Neutrophil (primary cell): ENCODE results near the gene PIP5K1B.

ENCODE experiments used
- H3K27ac ChIP-seq: fragments of 200-600 bp; sonication (generic); 2 replicates; pipeline ENCODE4 v1.5.1; 2016; ENCODE audit warnings: mild to moderate bottlenecking, moderate library complexity
- H3K27me3 ChIP-seq: fragments of 200-600 bp; sonication (generic); 2 replicates; pipeline ENCODE4 v1.6.0; 2016; ENCODE audit warnings: mild to moderate bottlenecking
- H3K36me3 ChIP-seq: fragments of 200-600 bp; sonication (generic); 2 replicates; pipeline ENCODE4 v1.5.1; 2017
- H3K4me1 ChIP-seq, 2 experiments: fragments of 200-600 bp in 1 of 2; sonication (generic) in 1 of 2; 1 replicate in 1 of 2; 2 replicates in 1 of 2; pipeline versions ENCODE4 v1.5.1 to v1.6.1; 2013 to 2016; ENCODE audit warnings: low read depth in 1 of 2, low read length in 1 of 2, mild to moderate bottlenecking in 1 of 2, moderate library complexity in 1 of 2; ENCODE audit not compliant: control insufficient read depth in 1 of 2, insufficient read depth in 1 of 2
- H3K4me3 ChIP-seq, 2 experiments: fragments of 200-600 bp in 1 of 2; sonication (generic) in 1 of 2; 1 replicate in 1 of 2; 2 replicates in 1 of 2; pipeline ENCODE4 v1.5.1; 2013 to 2016; ENCODE audit warnings: low read depth in 1 of 2, low read length in 1 of 2, mild to moderate bottlenecking in 1 of 2, moderate library complexity in 1 of 2
- H3K9me3 ChIP-seq: fragments of 200-600 bp; sonication (generic); 2 replicates; pipeline ENCODE4 v1.5.1; 2016
- TF ChIP-seq, protein P1 (sequence below): fragments of 200-600 bp; sonication (generic); IDR thresholded peaks from 2 replicates; pipeline ENCODE4 v1.5.1; 2016; ENCODE audit warnings: antibody characterized with exemption

The PIP5K1B gene

DNA sequence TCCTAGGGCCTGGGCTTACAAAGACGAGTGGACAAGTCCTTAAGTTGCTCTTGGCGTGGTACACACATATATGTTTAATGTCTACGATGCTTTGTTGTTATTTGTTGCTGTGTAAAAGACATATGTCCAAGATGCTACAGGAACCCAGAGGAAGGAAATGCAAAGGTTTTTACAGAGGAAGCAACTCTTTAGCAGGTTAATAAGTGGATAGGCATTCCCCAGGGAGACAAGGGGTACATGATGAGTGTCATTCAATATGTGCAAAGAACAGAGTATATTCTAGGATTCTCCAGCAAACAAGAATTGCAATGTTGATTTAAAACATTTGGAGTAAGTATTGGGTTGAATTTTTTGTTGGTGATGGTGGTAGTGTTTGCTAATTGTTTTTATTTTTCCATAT, 92.1 kb downstream of the PIP5K1B start:
- no peaks in the 10 kb centered on the region for H3K36me3 ChIP-seq
- H3K4me1 ChIP-seq = peaks cover 5 to 18% of the 10 kb centered on the region in 2 experiments
- no peak overlapping the region for H3K4me3 ChIP-seq
- no peaks in the 10 kb centered on the region for H3K27me3 ChIP-seq
- no peak overlapping the region for H3K27ac ChIP-seq
- TF ChIP-seq, protein P1, sequence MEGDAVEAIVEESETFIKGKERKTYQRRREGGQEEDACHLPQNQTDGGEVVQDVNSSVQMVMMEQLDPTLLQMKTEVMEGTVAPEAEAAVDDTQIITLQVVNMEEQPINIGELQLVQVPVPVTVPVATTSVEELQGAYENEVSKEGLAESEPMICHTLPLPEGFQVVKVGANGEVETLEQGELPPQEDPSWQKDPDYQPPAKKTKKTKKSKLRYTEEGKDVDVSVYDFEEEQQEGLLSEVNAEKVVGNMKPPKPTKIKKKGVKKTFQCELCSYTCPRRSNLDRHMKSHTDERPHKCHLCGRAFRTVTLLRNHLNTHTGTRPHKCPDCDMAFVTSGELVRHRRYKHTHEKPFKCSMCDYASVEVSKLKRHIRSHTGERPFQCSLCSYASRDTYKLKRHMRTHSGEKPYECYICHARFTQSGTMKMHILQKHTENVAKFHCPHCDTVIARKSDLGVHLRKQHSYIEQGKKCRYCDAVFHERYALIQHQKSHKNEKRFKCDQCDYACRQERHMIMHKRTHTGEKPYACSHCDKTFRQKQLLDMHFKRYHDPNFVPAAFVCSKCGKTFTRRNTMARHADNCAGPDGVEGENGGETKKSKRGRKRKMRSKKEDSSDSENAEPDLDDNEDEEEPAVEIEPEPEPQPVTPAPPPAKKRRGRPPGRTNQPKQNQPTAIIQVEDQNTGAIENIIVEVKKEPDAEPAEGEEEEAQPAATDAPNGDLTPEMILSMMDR = no peak
- H3K9me3 ChIP-seq = no peaks in the 10 kb centered on the region

DNA sequence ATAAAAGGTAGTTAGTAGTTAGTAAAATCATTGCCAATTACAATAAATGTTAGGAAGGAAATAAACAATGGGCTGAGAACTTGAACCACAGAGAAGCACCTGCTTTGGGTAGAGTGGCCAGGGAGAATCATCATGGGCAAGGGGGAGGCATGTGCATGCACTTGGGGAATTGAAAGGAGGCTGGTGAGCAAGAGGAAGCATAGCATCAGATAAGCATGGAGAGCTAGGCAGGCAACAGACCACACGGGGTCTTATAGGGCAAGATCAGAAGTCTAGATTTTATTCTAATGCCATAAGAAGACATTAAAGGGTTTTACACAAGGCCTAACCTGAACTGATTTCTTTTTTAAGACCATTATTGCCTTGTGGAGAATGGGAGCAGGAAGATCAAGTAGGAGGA, 93.4 kb downstream of the PIP5K1B start:
- H3K4me3 ChIP-seq = no peak overlapping the region
- TF ChIP-seq, protein P1 = no peak
- no peak overlapping the region for H3K27ac ChIP-seq
- no peaks in the 10 kb centered on the region for H3K27me3 ChIP-seq
- H3K4me1 ChIP-seq = peaks cover 5 to 15% of the 10 kb centered on the region in 2 experiments
- H3K36me3 ChIP-seq = no peaks in the 10 kb centered on the region
- no peaks in the 10 kb centered on the region for H3K9me3 ChIP-seq

DNA sequence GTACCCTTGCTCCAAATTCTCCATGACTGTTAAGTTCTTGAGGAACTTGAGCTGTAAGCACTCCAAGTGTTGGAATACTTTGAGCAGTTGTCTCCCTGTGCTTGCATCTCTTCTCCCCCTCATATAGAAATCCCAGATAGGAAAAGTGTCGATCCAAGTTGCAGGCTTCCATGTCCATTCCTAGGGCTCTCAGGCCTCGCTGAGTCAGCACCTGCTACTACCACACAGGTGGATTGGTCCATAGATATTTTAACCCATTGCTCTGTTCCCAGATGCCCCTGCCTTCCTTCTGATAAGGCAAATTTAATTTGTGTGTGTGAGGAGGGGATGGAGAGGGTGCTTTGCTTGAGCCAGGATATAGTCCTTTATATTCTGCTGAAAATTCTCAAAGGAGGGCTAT, 95.8 kb downstream of the PIP5K1B start:
- H3K4me1 ChIP-seq = peaks cover 6 to 9% of the 10 kb centered on the region in 2 experiments
- H3K27me3 ChIP-seq = no peaks in the 10 kb centered on the region
- no peak overlapping the region for H3K27ac ChIP-seq
- H3K36me3 ChIP-seq = peaks cover 3% of the 10 kb centered on the region
- no peaks in the 10 kb centered on the region for H3K9me3 ChIP-seq
- TF ChIP-seq, protein P1 = no peak
- H3K4me3 ChIP-seq = no peak overlapping the region

DNA sequence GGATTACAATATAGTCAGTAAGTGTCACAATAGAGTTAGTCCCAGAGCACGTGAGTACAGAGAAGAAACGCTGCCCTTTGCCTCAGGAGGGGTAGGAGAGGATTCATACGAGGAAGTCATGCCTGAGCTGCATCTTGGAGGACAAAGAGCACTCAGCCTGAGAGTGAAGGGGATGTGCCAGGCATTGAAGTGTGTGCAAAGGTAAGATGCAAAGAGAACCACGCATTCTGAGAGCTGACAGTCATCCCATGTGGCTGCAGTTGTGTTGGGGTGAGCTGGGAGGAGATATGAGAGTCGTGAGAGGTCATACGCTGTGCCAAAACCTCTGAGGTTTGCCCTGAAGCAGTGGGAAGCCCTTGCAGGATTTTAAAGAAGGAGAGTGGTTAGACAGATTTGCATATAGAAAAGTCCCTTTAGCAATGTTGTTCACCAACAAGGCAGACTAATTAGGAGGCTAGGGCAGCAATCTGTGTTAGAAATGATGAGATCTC, 97.5 kb downstream of the PIP5K1B start:
- Histone ChIP-seq H3K27me3 (no peaks in the 10 kb centered on the region), H3K9me3 (no peaks in the 10 kb centered on the region), H3K36me3 (peaks cover 3% of the 10 kb centered on the region), H3K27ac (no peak overlapping the region), H3K4me3 (no peak overlapping the region), H3K4me1 (peaks cover 6 to 14% of the 10 kb centered on the region in 2 experiments)
- TF ChIP-seq, protein P1 = no peak

DNA sequence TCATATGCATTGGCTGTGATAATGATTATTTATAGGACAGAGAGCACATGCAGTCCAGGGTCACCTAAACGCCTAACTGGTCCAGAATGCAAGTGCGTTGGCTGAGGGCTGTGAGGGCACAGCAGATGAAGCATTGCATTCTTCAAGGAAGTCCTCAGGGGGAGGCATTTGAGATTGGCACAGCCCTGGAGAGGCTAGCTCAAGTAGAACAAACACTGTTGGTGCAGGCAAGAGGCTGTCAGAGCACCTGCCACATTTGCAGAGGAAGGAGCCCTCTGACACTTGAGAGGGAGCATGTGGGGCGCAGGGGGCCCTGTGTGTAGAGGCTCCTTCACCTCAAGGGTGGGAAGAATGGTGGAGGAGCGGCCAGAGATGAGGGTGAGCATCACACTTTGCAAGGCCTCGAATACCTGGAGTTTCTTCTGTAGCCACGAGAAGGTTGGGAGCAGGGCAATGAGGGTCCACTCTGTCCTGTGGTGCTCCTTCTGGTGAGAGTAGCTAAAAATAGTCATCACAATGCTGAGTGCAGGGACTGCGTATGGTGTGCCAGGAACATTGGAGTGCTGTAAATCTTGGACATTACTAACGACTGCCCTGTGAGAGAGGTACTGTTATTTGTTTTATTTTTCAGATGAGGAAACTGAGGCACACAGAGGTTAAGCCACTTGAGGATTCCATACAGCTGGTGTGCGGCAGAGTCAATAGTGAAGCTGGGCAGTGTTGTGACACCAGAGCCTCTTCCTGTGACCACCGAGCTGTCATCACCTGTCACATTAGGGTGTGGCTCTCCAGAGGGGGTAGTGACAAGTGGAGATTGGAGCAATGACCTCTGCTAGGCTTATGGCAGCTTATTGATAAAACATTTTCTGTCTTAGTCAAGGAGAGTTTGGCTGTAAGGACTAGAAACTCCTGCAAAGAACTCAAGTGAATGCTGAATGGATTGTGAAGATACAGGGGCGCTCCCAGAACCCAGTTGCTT, 100.2 kb downstream of the PIP5K1B start:
- TF ChIP-seq, protein P1 = no peak
- Histone ChIP-seq H3K36me3 (peaks cover 3% of the 10 kb centered on the region), H3K27me3 (no peaks in the 10 kb centered on the region), H3K9me3 (no peaks in the 10 kb centered on the region), H3K27ac (no peak overlapping the region), H3K4me3 (no peak overlapping the region), H3K4me1 (peaks cover 14 to 33% of the 10 kb centered on the region in 2 experiments)
